HepG2 (cell line): ENCODE data around the gene FAM210A. TPM values are rescaled to one million over a fixed set of nuclear protein-coding genes. Genes with fewer than 3 reads are reported as not detected.

Source experiments
- ATAC-seq: fragments of 200-7000 bp; cut with Tn5 transposase; 3 replicates; pipeline ENCODE4 v1.9.1; 2020; ENCODE audit warnings: mild to moderate bottlenecking, moderate library complexity
- BruUV-seq: library from RNA; stranded (reverse); fragments of 400-500 nt; replicated peaks from 2 replicates; lab custom pipeline; 2021; lab: Mats Ljungman, UMichigan
- CTCF ChIA-PET: fragments of 300-600 bp; formaldehyde crosslinking; extraction: SDS; loops from one replicate; lab custom pipeline; 2021; ENCODE audit warnings: low total read pairs, inconsistent platforms, low intra/inter-chr PET ratio; lab: Yijun Ruan, JAX
- POLR2A ChIA-PET: fragments of 350-600 bp; sonication (Branson Sonifier 250); formaldehyde crosslinking; loops from one replicate; lab custom pipeline; 2020; ENCODE audit warnings: antibody characterized with exemption, inconsistent platforms; lab: Yijun Ruan, JAX
- DNase-seq: peaks from one replicate; pipeline ENCODE4 v3.0.0-alpha.2; 2015; ENCODE audit warnings: low spot score
- FAIRE-seq: peaks from 3 replicates; lab custom pipeline; 2011; peaks lifted over from hg19 to GRCh38; lab: Jason Lieb, UNC
- H2AFZ ChIP-seq: one replicate; pipeline ENCODE4 v1.6.1; 2011; ENCODE audit warnings: low read length, inconsistent platforms
- H3K27ac ChIP-seq: fragments of 300-600 bp; 3 replicates; pipeline ENCODE4 v1.8.0; 2011; ENCODE audit warnings: mixed run types, mild to moderate bottlenecking, mixed read lengths, low read length, inconsistent platforms; ENCODE audit not compliant: insufficient read depth; ENCODE audit errors: extremely low read length
- H3K27me3 ChIP-seq, 2 experiments: fragments of 200-600 bp in 1 of 2; 2 replicates in 1 of 2; 3 replicates in 1 of 2; pipeline versions ENCODE4 v1.6.0 to v1.8.0; 2011; ENCODE audit warnings: low read length in 2 of 2, mild to moderate bottlenecking in 2 of 2, moderate library complexity in 2 of 2, inconsistent platforms in 1 of 2; ENCODE audit not compliant: insufficient read depth in 2 of 2, control insufficient read depth in 1 of 2
- H3K36me3 ChIP-seq, 2 experiments: fragments of 200-600 bp in 1 of 2; replicated peaks in 1 of 2; 2 replicates in 1 of 2; 3 replicates in 1 of 2; pipeline versions ENCODE4 v1.5.1 to v1.8.0; 2011; ENCODE audit warnings: low read length in 2 of 2, inconsistent platforms in 1 of 2; ENCODE audit not compliant: insufficient read depth in 2 of 2, control insufficient read depth in 1 of 2
- H3K4me1 ChIP-seq: 2 replicates; pipeline ENCODE4 v1.5.1; 2012; ENCODE audit warnings: low read length, inconsistent platforms; ENCODE audit not compliant: insufficient read depth
- H3K4me2 ChIP-seq: 2 replicates; pipeline ENCODE4 v1.6.0; 2011; ENCODE audit warnings: low read depth, low read length, inconsistent platforms
- H3K4me3 ChIP-seq, 3 experiments: fragments of 200-600 bp in 1 of 3; sonication (generic), shearing (Covaris generic) in 1 of 3; replicated peaks in 1 of 3; 2 replicates each; pipeline ENCODE4 v1.5.1; 2011 to 2016; ENCODE audit warnings: low read length in 3 of 3, inconsistent platforms in 2 of 3, low read depth in 2 of 3, mild to moderate bottlenecking in 2 of 3, control low read depth in 1 of 3, mixed read lengths in 1 of 3; ENCODE audit not compliant: insufficient read depth in 1 of 3
- H3K79me2 ChIP-seq: one replicate; pipeline ENCODE4 v1.6.1; 2011; ENCODE audit warnings: low read length, inconsistent platforms; ENCODE audit not compliant: insufficient read depth
- H3K9ac ChIP-seq: 2 replicates; pipeline ENCODE4 v1.6.0; 2011; ENCODE audit warnings: mild to moderate bottlenecking, low read depth, low read length, inconsistent platforms; ENCODE audit not compliant: insufficient read depth
- H3K9me3 ChIP-seq: 2 replicates; pipeline ENCODE4 v1.5.1; 2012; ENCODE audit warnings: mild to moderate bottlenecking, low read length
- H4K20me1 ChIP-seq: 2 replicates; pipeline ENCODE4 v1.6.0; 2011; ENCODE audit warnings: inconsistent platforms, mild to moderate bottlenecking, low read length, moderate library complexity; ENCODE audit not compliant: insufficient read depth
- ARHGAP35 ChIP-seq: sonication (generic); formaldehyde crosslinking; IDR thresholded peaks from 2 replicates; pipeline ENCODE4 v1.9.0; 2022; ENCODE audit warnings: mild to moderate bottlenecking, inconsistent platforms, moderate library complexity, missing genetic modification reagents, borderline replicate concordance
- ATF7-NPFF ChIP-seq: sonication (generic); formaldehyde crosslinking; IDR thresholded peaks from 2 replicates; pipeline ENCODE4 v1.8.1; 2023; ENCODE audit warnings: mild to moderate bottlenecking, low read depth, missing genetic modification reagents, moderate library complexity
- DBP ChIP-seq: sonication (generic); formaldehyde crosslinking; IDR thresholded peaks from 2 replicates; pipeline ENCODE4 v1.4.0; 2020; ENCODE audit warnings: missing genetic modification reagents; ENCODE audit errors: not compliant biosample characterization
- RAD51 ChIP-seq: fragments of 450-650 bp; IDR thresholded peaks from 2 replicates; pipeline ENCODE4 v1.6.1; 2016; ENCODE audit warnings: borderline replicate concordance
- SMYD3 ChIP-seq: sonication (generic); formaldehyde crosslinking; IDR thresholded peaks from 2 replicates; pipeline ENCODE4 v1.8.1; 2023; ENCODE audit warnings: mild to moderate bottlenecking, missing genetic modification reagents
- SP4 ChIP-seq: sonication (generic); formaldehyde crosslinking; IDR thresholded peaks from 2 replicates; pipeline ENCODE4 v1.8.1; 2023; ENCODE audit warnings: mild to moderate bottlenecking, missing genetic modification reagents
- TCF7L2 ChIP-seq: IDR thresholded peaks from 2 replicates; pipeline ENCODE4 v1.6.1; 2011; ENCODE audit warnings: mild to moderate bottlenecking, low read depth, low read length, moderate library complexity
- TP53 ChIP-seq: sonication (generic); formaldehyde crosslinking; conservative IDR thresholded peaks from 2 replicates; pipeline ENCODE4 v1.4.0; 2020; ENCODE audit warnings: missing genetic modification reagents
- ZBTB42 ChIP-seq: sonication (generic); formaldehyde crosslinking; IDR thresholded peaks from 2 replicates; pipeline ENCODE4 v1.5.0; 2020; ENCODE audit warnings: mild to moderate bottlenecking, missing genetic modification reagents
- ZBTB7B ChIP-seq: sonication (generic); formaldehyde crosslinking; IDR thresholded peaks from 2 replicates; pipeline ENCODE4 v1.4.0; 2020; ENCODE audit warnings: missing genetic modification reagents
- ZNF142 ChIP-seq: sonication (generic); formaldehyde crosslinking; IDR thresholded peaks from 2 replicates; pipeline ENCODE4 v1.4.0; 2020; ENCODE audit warnings: missing genetic modification reagents
- ZNF20 ChIP-seq: sonication (generic); formaldehyde crosslinking; IDR thresholded peaks from 2 replicates; pipeline ENCODE4 v1.4.0; 2020; ENCODE audit warnings: mild to moderate bottlenecking, moderate library complexity, missing genetic modification reagents
- ZNF274 ChIP-seq: sonication (generic); formaldehyde crosslinking; IDR thresholded peaks from 2 replicates; pipeline ENCODE4 v1.5.1; 2020; ENCODE audit warnings: mild to moderate bottlenecking, missing genetic modification reagents
- ZNF354B ChIP-seq: sonication (generic); formaldehyde crosslinking; IDR thresholded peaks from 2 replicates; pipeline ENCODE4 v1.8.0; 2022; ENCODE audit warnings: mild to moderate bottlenecking, missing genetic modification reagents
- ZNF501 ChIP-seq: sonication (generic); formaldehyde crosslinking; IDR thresholded peaks from 2 replicates; pipeline ENCODE4 v1.5.1; 2020; ENCODE audit warnings: mild to moderate bottlenecking, moderate library complexity, missing genetic modification reagents
- ZNF766 ChIP-seq: sonication (generic); formaldehyde crosslinking; IDR thresholded peaks from 2 replicates; pipeline ENCODE4 v1.5.0; 2020; ENCODE audit warnings: missing genetic modification reagents, borderline replicate concordance
- ZNF790 ChIP-seq: sonication (generic); formaldehyde crosslinking; IDR thresholded peaks from 2 replicates; pipeline ENCODE4 v1.8.0; 2022; ENCODE audit warnings: missing genetic modification reagents, mild to moderate bottlenecking, borderline replicate concordance
- in situ Hi-C: cut with HindIII; loops from 2 replicates; pipeline ENCODE4 v1.10.0; 2017; ENCODE audit warnings: low pct_unique_long_range_greater_than_20kb; ENCODE audit not compliant: extremely low pct_ligation_motif_present
- intact Hi-C: fragments of 100-400 bp; cut with micrococcal nuclease; formaldehyde crosslinking; loops from one replicate; pipeline ENCODE4 v1.10.0; 2022; ENCODE audit not compliant: unreplicated experiment
- polyA plus RNA-seq, 8 experiments: library from polyadenylated mRNA; depleted of rRNA in 3 of 8; stranded (reverse) in 7 of 8; unstranded in 1 of 8; fragments of >200 nt; fragmentation: Illumina TruSeq in 4 of 8; extraction: Trizol in 4 of 8; gene quantifications; 2 replicates each; pipeline versions ENCODE4 v1.2.1 to v1.2.3, GENCODE V29; 2011 to 2016; ENCODE audit warnings: low read depth in 4 of 8, missing spikeins in 1 of 8, mixed read lengths in 1 of 8; ENCODE audit not compliant: insufficient read depth in 1 of 8
- total RNA-seq, 5 experiments: library from RNA; depleted of rRNA; stranded (reverse); fragments of >200 nt; fragmentation: Illumina TruSeq; extraction: Trizol; gene quantifications; 2 replicates each; pipeline ENCODE4 v1.2.3, GENCODE V29; 2016; ENCODE audit warnings: low read depth in 1 of 5
- TF ChIP-seq, protein P1 (sequence below): sonication (generic); formaldehyde crosslinking; IDR thresholded peaks from 2 replicates; pipeline ENCODE4 v1.4.0; 2020; ENCODE audit warnings: mild to moderate bottlenecking, missing genetic modification reagents

FAM210A gene
- total and polyA plus RNA-seq, 2 of the 13 experiments (the other 11 are each of a cell fraction or from before 2014, with no cell fraction given), result 33.2 to 37.5 TPM

DNA sequence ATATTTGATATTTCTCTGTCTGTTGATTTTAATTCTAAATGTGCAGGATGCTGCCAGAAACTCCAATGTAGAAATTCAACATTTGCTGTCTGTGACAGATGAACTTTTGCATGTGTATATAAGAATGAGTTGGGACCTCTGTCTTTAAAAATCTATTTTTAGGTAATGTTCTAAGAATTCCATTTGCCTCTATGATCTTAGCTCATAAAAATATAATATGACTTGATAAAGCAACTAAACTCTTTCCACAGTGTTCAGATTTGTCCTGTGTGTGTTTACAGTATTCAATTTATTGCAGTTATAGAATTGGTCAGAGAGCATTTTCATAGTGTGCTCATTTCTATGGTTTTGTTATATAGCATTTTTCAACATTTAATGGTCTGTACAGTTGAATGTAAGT lies 33.7 kb upstream of the FAM210A start:
- DNase-seq, result no peak
- BruUV-seq, result no TSS peak
- Histone ChIP-seq H3K4me1 (no peaks in the 10 kb centered on the region), H3K27ac (no peak overlapping the region), H3K9ac (no peak overlapping the region), H4K20me1 (no peaks in the 10 kb centered on the region), H2AFZ (no peak overlapping the region), H3K4me3 (no peak overlapping the region), H3K27me3 (no peaks in the 10 kb centered on the region), H3K79me2 (no peaks in the 10 kb centered on the region), H3K36me3 (peaks cover 8 to 27% of the 10 kb centered on the region in 2 experiments), H3K9me3 (no peaks in the 10 kb centered on the region), H3K4me2 (no peak overlapping the region)
- CTCF ChIA-PET, result no interaction called here
- intact Hi-C loops (no loop called here), in situ Hi-C loops (loop anchor here (25.0 kb wide), 1 partner anchor 98 kb away; no protein-coding TSS in a partner anchor)
- no peak for FAIRE-seq
- no peak for ATAC-seq
- POLR2A ChIA-PET, result no interaction called here
- no peak for TF ChIP-seq TP53 (CRISPR knock-in tag)
- TF ChIP-seq DBP (CRISPR knock-in tag), result no peak
- no peak for TF ChIP-seq ATF7-NPFF
- TF ChIP-seq SMYD3 (CRISPR knock-in tag), result no peak
- TF ChIP-seq TCF7L2, result no peak
- no peak for TF ChIP-seq ZBTB42 (CRISPR knock-in tag)
- TF ChIP-seq ZNF501, result no peak
- TF ChIP-seq ZBTB7B (CRISPR knock-in tag), result no peak
- TF ChIP-seq ZNF766 (CRISPR knock-in tag), result no peak
- no peak for TF ChIP-seq RAD51
- no peak for TF ChIP-seq SP4 (CRISPR knock-in tag)
- TF ChIP-seq ARHGAP35 (CRISPR knock-in tag), result no peak
- TF ChIP-seq ZNF790, result no peak
- no peak for TF ChIP-seq ZNF354B (CRISPR knock-in tag)
- TF ChIP-seq, protein P1, sequence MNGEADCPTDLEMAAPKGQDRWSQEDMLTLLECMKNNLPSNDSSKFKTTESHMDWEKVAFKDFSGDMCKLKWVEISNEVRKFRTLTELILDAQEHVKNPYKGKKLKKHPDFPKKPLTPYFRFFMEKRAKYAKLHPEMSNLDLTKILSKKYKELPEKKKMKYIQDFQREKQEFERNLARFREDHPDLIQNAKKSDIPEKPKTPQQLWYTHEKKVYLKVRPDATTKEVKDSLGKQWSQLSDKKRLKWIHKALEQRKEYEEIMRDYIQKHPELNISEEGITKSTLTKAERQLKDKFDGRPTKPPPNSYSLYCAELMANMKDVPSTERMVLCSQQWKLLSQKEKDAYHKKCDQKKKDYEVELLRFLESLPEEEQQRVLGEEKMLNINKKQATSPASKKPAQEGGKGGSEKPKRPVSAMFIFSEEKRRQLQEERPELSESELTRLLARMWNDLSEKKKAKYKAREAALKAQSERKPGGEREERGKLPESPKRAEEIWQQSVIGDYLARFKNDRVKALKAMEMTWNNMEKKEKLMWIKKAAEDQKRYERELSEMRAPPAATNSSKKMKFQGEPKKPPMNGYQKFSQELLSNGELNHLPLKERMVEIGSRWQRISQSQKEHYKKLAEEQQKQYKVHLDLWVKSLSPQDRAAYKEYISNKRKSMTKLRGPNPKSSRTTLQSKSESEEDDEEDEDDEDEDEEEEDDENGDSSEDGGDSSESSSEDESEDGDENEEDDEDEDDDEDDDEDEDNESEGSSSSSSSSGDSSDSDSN (CRISPR knock-in tag), result no peak
- TF ChIP-seq ZNF274, result no peak
- TF ChIP-seq ZNF142 (CRISPR knock-in tag), result no peak
- TF ChIP-seq ZNF20 (CRISPR knock-in tag), result no peak
